ENCODE results near the gene CPNE5.
"Not testable (repeated sequence)": the region's sequence is repeated elsewhere in the genome, so short reads cannot be mapped to it uniquely, and the experiment has no call there.

The CPNE5 gene

GRCh38 chr6:36728289-36729160 is 110.7 kb downstream of the CPNE5 start:
- Histone ChIP-seq H3K9ac (ENCODE audit: low read length) (no peak overlapping the region), H3K4me1 (ENCODE audit: control insufficient read depth, insufficient read depth, low read length) (peaks cover 8% of the 10 kb centered on the region), H3K36me3 (ENCODE audit: control insufficient read depth, insufficient read depth, low read length) (no peaks in the 10 kb centered on the region), H3K27ac (ENCODE audit: low read depth, low read length) (no peak overlapping the region), H3K27me3 (ENCODE audit: control insufficient read depth, insufficient read depth, low read length) (no peaks in the 10 kb centered on the region), H3K4me3 (ENCODE audit: low read depth, low read length) (no peak overlapping the region), H3K9me3 (ENCODE audit: control insufficient read depth, insufficient read depth, low read depth, low read length) (no peaks in the 10 kb centered on the region)

GRCh38 chr6:36727505-36728021 is 111.7 kb downstream of the CPNE5 start:
- no peak overlapping the region for H3K4me3 ChIP-seq (ENCODE audit: low read depth, low read length)
- H3K9ac ChIP-seq (ENCODE audit: low read length) = no peak overlapping the region
- H3K27ac ChIP-seq (ENCODE audit: low read depth, low read length) = no peak overlapping the region
- H3K9me3 ChIP-seq (ENCODE audit: control insufficient read depth, insufficient read depth, low read depth, low read length) = no peaks in the 10 kb centered on the region
- peaks cover 8% of the 10 kb centered on the region for H3K4me1 ChIP-seq (ENCODE audit: control insufficient read depth, insufficient read depth, low read length)
- no peaks in the 10 kb centered on the region for H3K36me3 ChIP-seq (ENCODE audit: control insufficient read depth, insufficient read depth, low read length)
- no peaks in the 10 kb centered on the region for H3K27me3 ChIP-seq (ENCODE audit: control insufficient read depth, insufficient read depth, low read length)

- Histone ChIP-seq H3K4me1 (ENCODE audit: control insufficient read depth, insufficient read depth, low read length) (peaks cover 2% of the 10 kb centered on the region; the same call in 1 of the 2 replicates), H3K4me3 (ENCODE audit: low read depth, low read length) (no peak overlapping the region), H3K9me3 (ENCODE audit: control insufficient read depth, insufficient read depth, low read depth, low read length) (no peaks in the 10 kb centered on the region), H3K27me3 (ENCODE audit: control insufficient read depth, insufficient read depth, low read length) (no peaks in the 10 kb centered on the region), H3K27ac (ENCODE audit: low read depth, low read length) (no peak overlapping the region), H3K9ac (ENCODE audit: low read length) (no peak overlapping the region), H3K36me3 (ENCODE audit: control insufficient read depth, insufficient read depth, low read length) (no peaks in the 10 kb centered on the region)
Measured at GRCh38 chr6:36725581-36725980, 113.7 kb downstream of the CPNE5 start.

DNA sequence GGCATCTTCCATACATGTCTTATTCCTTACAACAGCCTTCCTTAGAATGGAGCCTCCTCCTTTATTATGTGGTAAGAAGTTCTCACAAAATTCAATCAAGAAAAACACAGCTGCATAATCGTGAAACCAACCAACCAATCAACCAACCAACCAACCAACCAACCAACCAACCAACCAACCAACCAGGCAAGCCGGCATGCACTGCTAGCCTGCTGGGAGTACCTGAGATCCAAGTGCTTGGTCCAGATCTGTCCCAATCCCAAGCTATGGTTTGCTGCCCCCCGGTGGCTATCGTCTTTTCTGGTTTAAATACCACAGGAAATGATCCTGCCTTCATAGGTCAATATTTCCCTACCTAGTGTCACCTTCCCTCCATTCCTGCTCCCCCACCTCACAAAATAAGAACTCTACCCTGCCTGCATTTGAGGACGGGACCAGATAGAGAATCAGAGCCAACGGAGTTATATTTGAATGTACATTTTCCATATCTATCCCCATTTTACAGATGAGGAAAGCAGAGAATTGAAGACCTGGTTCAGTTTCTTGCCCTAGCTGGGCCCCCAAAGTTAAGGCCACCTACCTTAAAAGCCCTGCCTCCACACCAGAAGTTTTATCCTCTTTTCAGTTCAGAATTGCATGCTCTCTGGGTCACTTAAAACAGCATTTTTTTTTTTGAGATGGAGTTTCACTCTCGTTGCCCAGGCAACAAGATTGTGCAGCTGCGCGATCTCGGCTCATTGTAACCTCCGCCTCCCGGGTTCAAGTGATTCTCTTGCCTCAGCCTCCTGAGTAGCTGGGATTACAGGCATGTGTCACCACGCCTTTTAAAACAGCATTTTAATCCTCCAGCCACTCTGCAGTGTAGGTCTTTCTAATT is 114.5 kb downstream of the CPNE5 start:
- H3K9ac ChIP-seq (ENCODE audit: low read length) = no peak overlapping the region
- no peaks in the 10 kb centered on the region for H3K9me3 ChIP-seq (ENCODE audit: control insufficient read depth, insufficient read depth, low read depth, low read length)
- H3K27me3 ChIP-seq (ENCODE audit: control insufficient read depth, insufficient read depth, low read length) = no peaks in the 10 kb centered on the region
- no peak overlapping the region for H3K27ac ChIP-seq (ENCODE audit: low read depth, low read length)
- no peaks in the 10 kb centered on the region for H3K4me1 ChIP-seq (ENCODE audit: control insufficient read depth, insufficient read depth, low read length)
- no peaks in the 10 kb centered on the region for H3K36me3 ChIP-seq (ENCODE audit: control insufficient read depth, insufficient read depth, low read length)
- no peak overlapping the region for H3K4me3 ChIP-seq (ENCODE audit: low read depth, low read length)

DNA sequence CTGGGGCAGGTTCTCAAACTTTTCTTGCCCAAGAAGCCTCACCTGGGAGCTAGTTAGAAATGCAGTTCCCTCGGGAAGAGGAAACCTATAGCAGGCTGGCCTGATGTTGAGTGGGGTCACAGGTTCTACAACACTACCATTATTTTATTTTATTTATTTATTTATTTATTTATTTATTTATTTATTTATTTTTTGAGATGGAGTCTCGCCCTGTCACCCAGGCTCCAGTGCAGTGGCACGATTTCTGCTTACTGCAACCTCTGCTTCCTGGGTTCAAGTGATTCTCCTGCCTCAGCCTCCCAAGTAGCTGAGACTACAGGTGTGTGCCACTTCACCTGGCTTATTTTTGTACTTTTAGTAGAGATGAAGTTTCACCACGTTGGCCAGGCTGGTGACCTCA is 115.3 kb downstream of the CPNE5 start:
- not testable (repeated sequence) for H3K4me1 ChIP-seq (ENCODE audit: control insufficient read depth, insufficient read depth, low read length); H3K27me3 ChIP-seq (ENCODE audit: control insufficient read depth, insufficient read depth, low read length); H3K9me3 ChIP-seq (ENCODE audit: control insufficient read depth, insufficient read depth, low read depth, low read length); H3K9ac ChIP-seq (ENCODE audit: low read length); H3K4me3 ChIP-seq (ENCODE audit: low read depth, low read length); H3K27ac ChIP-seq (ENCODE audit: low read depth, low read length); H3K36me3 ChIP-seq (ENCODE audit: control insufficient read depth, insufficient read depth, low read length)

DNA sequence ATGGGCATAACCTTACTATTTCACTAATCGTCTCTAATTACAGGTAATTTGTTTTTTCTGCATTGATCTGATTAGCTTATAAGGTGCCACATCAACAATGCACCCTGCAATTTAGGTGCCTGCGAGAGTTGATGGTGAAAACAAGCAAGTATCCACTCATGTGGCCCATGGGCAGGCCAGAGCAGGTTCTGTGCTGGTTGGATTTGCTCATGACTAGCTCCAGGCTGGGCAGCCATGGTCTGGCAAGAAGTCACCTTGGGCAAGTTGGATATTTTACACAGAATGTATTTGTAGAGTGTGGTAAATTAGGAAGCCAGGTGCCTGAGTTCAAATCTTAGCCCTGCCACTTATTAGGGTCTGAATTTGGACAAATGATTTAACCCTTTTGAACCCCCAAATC is 116.4 kb downstream of the CPNE5 start:
- Histone ChIP-seq H3K4me1 (ENCODE audit: control insufficient read depth, insufficient read depth, low read length) (peaks cover 6% of the 10 kb centered on the region; the same call in 1 of the 2 replicates), H3K36me3 (ENCODE audit: control insufficient read depth, insufficient read depth, low read length) (no peaks in the 10 kb centered on the region), H3K9ac (ENCODE audit: low read length) (no peak overlapping the region), H3K9me3 (ENCODE audit: control insufficient read depth, insufficient read depth, low read depth, low read length) (no peaks in the 10 kb centered on the region), H3K27me3 (ENCODE audit: control insufficient read depth, insufficient read depth, low read length) (no peaks in the 10 kb centered on the region), H3K4me3 (ENCODE audit: low read depth, low read length) (no peak overlapping the region), H3K27ac (ENCODE audit: low read depth, low read length) (no peak overlapping the region)

- Histone ChIP-seq H3K36me3 (ENCODE audit: control insufficient read depth, insufficient read depth, low read length) (no peaks in the 10 kb centered on the region), H3K27ac (ENCODE audit: low read depth, low read length) (no peak overlapping the region), H3K9ac (ENCODE audit: low read length) (no peak overlapping the region), H3K4me3 (ENCODE audit: low read depth, low read length) (no peak overlapping the region), H3K27me3 (ENCODE audit: control insufficient read depth, insufficient read depth, low read length) (no peaks in the 10 kb centered on the region), H3K4me1 (ENCODE audit: control insufficient read depth, insufficient read depth, low read length) (peaks cover 6% of the 10 kb centered on the region; the same call in 1 of the 2 replicates), H3K9me3 (ENCODE audit: control insufficient read depth, insufficient read depth, low read depth, low read length) (no peaks in the 10 kb centered on the region)
Measured at GRCh38 chr6:36722365-36722764, 116.9 kb downstream of the CPNE5 start.

DNA sequence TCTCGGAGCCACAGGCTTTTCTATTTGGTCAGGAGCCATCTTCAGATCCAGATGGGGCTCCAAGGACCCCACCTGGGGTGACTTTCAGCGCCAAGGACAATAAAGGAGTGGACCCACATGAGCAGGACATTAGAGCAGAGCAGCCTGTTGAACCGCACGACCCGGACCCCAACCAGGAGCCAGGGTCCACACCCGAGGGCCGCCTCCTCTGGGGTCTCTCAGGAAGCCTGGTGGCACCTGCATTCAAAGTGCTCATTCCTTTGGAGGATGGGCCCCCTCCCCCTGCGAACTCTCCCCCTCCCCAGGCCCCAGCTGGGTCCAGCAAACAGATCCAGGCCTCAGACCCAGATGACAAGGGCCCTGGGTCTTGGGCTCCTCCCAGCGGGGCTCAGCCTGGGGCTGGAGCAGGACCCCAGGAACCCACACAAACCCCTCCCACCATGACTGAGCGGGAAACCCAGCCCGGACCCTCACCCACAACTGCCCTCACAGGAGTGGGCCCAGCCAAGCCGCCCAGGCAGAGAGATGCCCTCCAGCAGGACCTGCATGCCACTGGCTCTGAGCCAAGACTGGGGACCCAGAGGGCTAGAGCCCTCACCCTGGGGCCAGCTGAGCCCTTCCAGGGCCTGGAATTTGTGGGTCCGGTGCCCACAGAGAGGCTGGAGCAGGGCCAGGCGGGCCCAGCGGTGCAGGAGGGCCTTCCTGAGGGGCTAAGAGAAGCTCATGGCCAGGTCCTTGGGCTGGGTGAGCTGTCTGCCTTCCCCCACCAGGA is 117.7 kb downstream of the CPNE5 start:
- no peak overlapping the region for H3K4me3 ChIP-seq (ENCODE audit: low read depth, low read length)
- no peak overlapping the region for H3K9ac ChIP-seq (ENCODE audit: low read length)
- H3K36me3 ChIP-seq (ENCODE audit: control insufficient read depth, insufficient read depth, low read length) = no peaks in the 10 kb centered on the region
- no peaks in the 10 kb centered on the region for H3K9me3 ChIP-seq (ENCODE audit: control insufficient read depth, insufficient read depth, low read depth, low read length)
- H3K27me3 ChIP-seq (ENCODE audit: control insufficient read depth, insufficient read depth, low read length) = no peaks in the 10 kb centered on the region
- H3K4me1 ChIP-seq (ENCODE audit: control insufficient read depth, insufficient read depth, low read length) = peaks cover 6% of the 10 kb centered on the region; the same call in 1 of the 2 replicates
- H3K27ac ChIP-seq (ENCODE audit: low read depth, low read length) = no peak overlapping the region

DNA sequence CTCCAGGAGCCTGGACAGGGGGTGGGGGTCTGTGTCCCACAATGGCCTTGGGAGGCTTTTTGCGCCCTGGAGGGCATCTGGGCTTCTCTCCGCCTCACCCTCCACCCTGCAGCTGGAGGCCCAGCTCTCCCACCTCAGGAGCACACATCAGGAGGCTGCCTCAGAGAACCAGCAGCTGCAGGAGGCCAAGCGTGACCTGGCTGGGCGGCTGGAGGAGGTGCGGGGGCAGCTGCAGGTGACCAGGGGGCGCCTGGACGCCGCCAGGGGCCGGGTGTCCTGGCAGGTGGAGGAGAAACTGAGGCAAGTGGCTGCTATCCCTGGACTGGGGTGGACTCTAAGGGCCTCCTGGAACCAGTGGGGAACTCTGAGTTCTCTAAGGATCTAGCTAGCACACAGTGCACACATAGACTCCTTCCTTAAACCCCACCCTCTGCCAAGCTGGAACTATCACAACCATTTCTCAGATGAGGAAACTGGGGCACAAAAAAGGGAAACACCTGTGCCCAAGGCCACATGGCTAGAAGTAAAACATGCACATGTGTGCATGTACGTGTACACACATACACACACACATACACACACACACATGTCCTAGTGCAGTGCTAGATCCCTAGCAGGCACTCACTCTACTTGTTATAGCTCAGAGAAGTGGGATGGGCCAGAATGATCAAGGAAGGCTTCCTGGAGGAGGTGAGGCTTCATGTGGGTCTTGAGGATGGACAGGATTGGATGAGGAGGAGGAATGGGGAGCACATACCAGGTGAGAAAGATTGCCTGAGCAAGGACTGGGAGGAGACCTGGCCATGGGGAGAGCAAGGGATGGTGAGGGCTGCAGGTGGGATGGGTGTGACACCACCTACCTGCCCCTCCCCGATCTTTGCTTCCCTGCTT is 118.7 kb downstream of the CPNE5 start:
- H3K9ac ChIP-seq (ENCODE audit: low read length) = no peak overlapping the region
- H3K36me3 ChIP-seq (ENCODE audit: control insufficient read depth, insufficient read depth, low read length) = no peaks in the 10 kb centered on the region
- H3K4me1 ChIP-seq (ENCODE audit: control insufficient read depth, insufficient read depth, low read length) = peaks cover 11% of the 10 kb centered on the region
- no peaks in the 10 kb centered on the region for H3K9me3 ChIP-seq (ENCODE audit: control insufficient read depth, insufficient read depth, low read depth, low read length)
- H3K27ac ChIP-seq (ENCODE audit: low read depth, low read length) = no peak overlapping the region
- H3K27me3 ChIP-seq (ENCODE audit: control insufficient read depth, insufficient read depth, low read length) = no peaks in the 10 kb centered on the region
- no peak overlapping the region for H3K4me3 ChIP-seq (ENCODE audit: low read depth, low read length)

DNA sequence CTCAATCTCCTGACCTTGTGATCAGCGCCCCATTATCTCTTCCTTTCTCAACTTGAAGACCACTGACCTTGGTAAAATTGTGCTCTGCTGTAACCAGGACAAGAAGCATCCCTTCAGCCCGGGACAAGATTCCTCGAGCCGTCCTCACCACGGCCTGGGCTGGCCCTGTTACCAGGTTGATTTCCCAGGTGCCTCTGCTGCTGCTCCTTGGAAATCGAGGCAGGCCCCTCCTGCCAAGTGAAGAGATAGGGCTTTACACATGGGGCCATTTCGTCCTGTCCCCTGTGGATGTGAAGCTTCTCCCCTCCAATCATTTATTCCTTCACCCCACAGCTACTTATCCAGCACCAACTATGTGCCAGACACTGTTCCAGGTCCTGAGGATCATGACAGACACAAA is 120.1 kb downstream of the CPNE5 start:
- Histone ChIP-seq H3K9ac (ENCODE audit: low read length) (no peak overlapping the region), H3K4me1 (ENCODE audit: control insufficient read depth, insufficient read depth, low read length) (peaks cover 14% of the 10 kb centered on the region), H3K4me3 (ENCODE audit: low read depth, low read length) (no peak overlapping the region), H3K27ac (ENCODE audit: low read depth, low read length) (no peak overlapping the region), H3K27me3 (ENCODE audit: control insufficient read depth, insufficient read depth, low read length) (no peaks in the 10 kb centered on the region), H3K36me3 (ENCODE audit: control insufficient read depth, insufficient read depth, low read length) (no peaks in the 10 kb centered on the region), H3K9me3 (ENCODE audit: control insufficient read depth, insufficient read depth, low read depth, low read length) (no peaks in the 10 kb centered on the region)
